ENCODE measurements around the gene ULK4.

DNA sequence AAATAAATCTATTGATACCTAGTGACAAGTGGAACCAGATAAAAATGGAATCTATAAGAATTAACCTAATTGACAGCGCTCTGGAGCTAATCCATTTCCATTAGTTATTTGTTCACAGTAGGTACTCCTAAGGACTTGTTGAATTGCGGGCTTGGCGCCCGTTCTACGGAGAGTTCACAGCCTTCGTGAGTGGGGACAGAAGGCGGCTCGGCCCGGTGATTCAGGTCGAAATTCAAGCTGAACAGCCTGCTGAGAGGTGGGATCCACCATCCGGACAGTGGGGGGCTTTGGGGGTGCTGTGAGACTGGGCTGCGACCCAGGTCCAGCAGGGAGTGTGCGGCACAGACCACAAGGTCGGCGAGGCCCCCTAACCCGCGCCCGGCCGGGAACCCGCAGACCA is 763.4 kb downstream of the ULK4 start:
- TF ChIP-seq, protein P1, sequence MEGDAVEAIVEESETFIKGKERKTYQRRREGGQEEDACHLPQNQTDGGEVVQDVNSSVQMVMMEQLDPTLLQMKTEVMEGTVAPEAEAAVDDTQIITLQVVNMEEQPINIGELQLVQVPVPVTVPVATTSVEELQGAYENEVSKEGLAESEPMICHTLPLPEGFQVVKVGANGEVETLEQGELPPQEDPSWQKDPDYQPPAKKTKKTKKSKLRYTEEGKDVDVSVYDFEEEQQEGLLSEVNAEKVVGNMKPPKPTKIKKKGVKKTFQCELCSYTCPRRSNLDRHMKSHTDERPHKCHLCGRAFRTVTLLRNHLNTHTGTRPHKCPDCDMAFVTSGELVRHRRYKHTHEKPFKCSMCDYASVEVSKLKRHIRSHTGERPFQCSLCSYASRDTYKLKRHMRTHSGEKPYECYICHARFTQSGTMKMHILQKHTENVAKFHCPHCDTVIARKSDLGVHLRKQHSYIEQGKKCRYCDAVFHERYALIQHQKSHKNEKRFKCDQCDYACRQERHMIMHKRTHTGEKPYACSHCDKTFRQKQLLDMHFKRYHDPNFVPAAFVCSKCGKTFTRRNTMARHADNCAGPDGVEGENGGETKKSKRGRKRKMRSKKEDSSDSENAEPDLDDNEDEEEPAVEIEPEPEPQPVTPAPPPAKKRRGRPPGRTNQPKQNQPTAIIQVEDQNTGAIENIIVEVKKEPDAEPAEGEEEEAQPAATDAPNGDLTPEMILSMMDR (IDR thresholded peaks at IDR 0.05; ENCODE audit: low read depth, low read length) = no peak
- TF ChIP-seq EZH2phosphoT487 (IDR thresholded peaks at IDR 0.05; ENCODE audit: low read depth) = no peak

All from OCI-LY3 (cell line).